IPS-18a (cell line): ENCODE data around the gene ITPR3.

Experiments
- H3K27ac ChIP-seq: one replicate; pipeline ENCODE4 v1.5.1; 2013; ENCODE audit warnings: low read length
- H3K27me3 ChIP-seq: one replicate; pipeline ENCODE4 v1.6.1; 2013; ENCODE audit warnings: mild to moderate bottlenecking, low read length; ENCODE audit not compliant: control insufficient read depth, insufficient read depth
- H3K36me3 ChIP-seq: one replicate; pipeline ENCODE4 v1.6.1; 2013; ENCODE audit warnings: low read depth, low read length; ENCODE audit not compliant: control insufficient read depth
- H3K4me1 ChIP-seq: one replicate; pipeline ENCODE4 v1.6.1; 2013; ENCODE audit warnings: low read depth, low read length; ENCODE audit not compliant: control insufficient read depth
- H3K4me3 ChIP-seq: one replicate; pipeline ENCODE4 v1.5.1; 2013; ENCODE audit warnings: low read length
- H3K9ac ChIP-seq: one replicate; pipeline ENCODE4 v1.6.1; 2013; ENCODE audit warnings: mild to moderate bottlenecking, low read length, moderate library complexity
- H3K9me3 ChIP-seq: one replicate; pipeline ENCODE4 v1.6.1; 2013; ENCODE audit warnings: low read depth, low read length; ENCODE audit not compliant: control insufficient read depth

ITPR3 gene

GRCh38 chr6:33584700-33585402 is 36.3 kb upstream of the ITPR3 start:
- Histone ChIP-seq H3K4me3 (no peak overlapping the region), H3K27me3 (no peaks in the 10 kb centered on the region), H3K36me3 (no peaks in the 10 kb centered on the region), H3K9me3 (no peaks in the 10 kb centered on the region), H3K9ac (no peak overlapping the region), H3K4me1 (no peaks in the 10 kb centered on the region), H3K27ac (no peak overlapping the region)

GRCh38 chr6:33585403-33586107 is 35.6 kb upstream of the ITPR3 start:
- peaks cover 3% of the 10 kb centered on the region for H3K4me1 ChIP-seq
- no peak overlapping the region for H3K9ac ChIP-seq
- no peak overlapping the region for H3K4me3 ChIP-seq
- H3K27ac ChIP-seq, result no peak overlapping the region
- no peaks in the 10 kb centered on the region for H3K27me3 ChIP-seq
- H3K9me3 ChIP-seq, result no peaks in the 10 kb centered on the region
- no peaks in the 10 kb centered on the region for H3K36me3 ChIP-seq

GRCh38 chr6:33586108-33586640 is 34.9 kb upstream of the ITPR3 start:
- Histone ChIP-seq H3K4me3 (no peak overlapping the region), H3K9ac (no peak overlapping the region), H3K27ac (no peak overlapping the region), H3K27me3 (no peaks in the 10 kb centered on the region), H3K4me1 (peaks cover 5% of the 10 kb centered on the region), H3K36me3 (no peaks in the 10 kb centered on the region), H3K9me3 (no peaks in the 10 kb centered on the region)

- Histone ChIP-seq H3K4me3 (no peak overlapping the region), H3K9me3 (no peaks in the 10 kb centered on the region), H3K4me1 (peaks cover 5% of the 10 kb centered on the region), H3K9ac (no peak overlapping the region), H3K27ac (no peak overlapping the region), H3K36me3 (no peaks in the 10 kb centered on the region), H3K27me3 (no peaks in the 10 kb centered on the region)
Measured at GRCh38 chr6:33587529-33587928, 33.6 kb upstream of the ITPR3 start.

- no peaks in the 10 kb centered on the region for H3K27me3 ChIP-seq
- H3K4me1 ChIP-seq, result peaks cover 7% of the 10 kb centered on the region
- H3K27ac ChIP-seq, result no peak overlapping the region
- H3K9me3 ChIP-seq, result no peaks in the 10 kb centered on the region
- no peaks in the 10 kb centered on the region for H3K36me3 ChIP-seq
- H3K4me3 ChIP-seq, result no peak overlapping the region
- no peak overlapping the region for H3K9ac ChIP-seq
Measured at GRCh38 chr6:33588894-33589293, 32.2 kb upstream of the ITPR3 start.

GRCh38 chr6:33589392-33589730 is 31.8 kb upstream of the ITPR3 start:
- H3K9me3 ChIP-seq, result no peaks in the 10 kb centered on the region
- no peak overlapping the region for H3K4me3 ChIP-seq
- H3K27me3 ChIP-seq, result no peaks in the 10 kb centered on the region
- H3K27ac ChIP-seq, result no peak overlapping the region
- H3K9ac ChIP-seq, result no peak overlapping the region
- no peaks in the 10 kb centered on the region for H3K36me3 ChIP-seq
- peaks cover 7% of the 10 kb centered on the region for H3K4me1 ChIP-seq

GRCh38 chr6:33589731-33590530 is 31.2 kb upstream of the ITPR3 start:
- H3K27ac ChIP-seq, result no peak overlapping the region
- H3K4me1 ChIP-seq, result peaks cover 7% of the 10 kb centered on the region
- no peaks in the 10 kb centered on the region for H3K9me3 ChIP-seq
- no peak overlapping the region for H3K4me3 ChIP-seq
- no peak overlapping the region for H3K9ac ChIP-seq
- H3K36me3 ChIP-seq, result no peaks in the 10 kb centered on the region
- no peaks in the 10 kb centered on the region for H3K27me3 ChIP-seq

GRCh38 chr6:33590531-33591198 is 30.5 kb upstream of the ITPR3 start:
- Histone ChIP-seq H3K27me3 (no peaks in the 10 kb centered on the region), H3K4me1 (peaks cover 7% of the 10 kb centered on the region), H3K27ac (no peak overlapping the region), H3K4me3 (no peak overlapping the region), H3K9me3 (no peaks in the 10 kb centered on the region), H3K9ac (no peak overlapping the region), H3K36me3 (no peaks in the 10 kb centered on the region)

GRCh38 chr6:33591424-33592032 is 29.6 kb upstream of the ITPR3 start:
- Histone ChIP-seq H3K36me3 (no peaks in the 10 kb centered on the region), H3K4me1 (peaks cover 7% of the 10 kb centered on the region), H3K27me3 (no peaks in the 10 kb centered on the region), H3K9ac (no peak overlapping the region), H3K9me3 (no peaks in the 10 kb centered on the region), H3K27ac (no peak overlapping the region), H3K4me3 (no peak overlapping the region)

- Histone ChIP-seq H3K4me3 (no peak overlapping the region), H3K9me3 (no peaks in the 10 kb centered on the region), H3K4me1 (peaks cover 7% of the 10 kb centered on the region), H3K9ac (no peak overlapping the region), H3K27me3 (no peaks in the 10 kb centered on the region), H3K36me3 (no peaks in the 10 kb centered on the region), H3K27ac (no peak overlapping the region)
Measured at GRCh38 chr6:33592280-33592594, 28.9 kb upstream of the ITPR3 start.
